ENCODE data around the gene OAS3.

OAS3 gene

GRCh38 chr12:112937741-112938719, at the start of gene OAS3 (continued):
- TF ChIP-seq ZNF791 (tag by site-specific recombination; IDR thresholded peaks at IDR 0.05) (no peak), ZSCAN30 (tag by site-specific recombination; IDR thresholded peaks at IDR 0.05) (no peak), ZEB2 (tag by site-specific recombination; IDR thresholded peaks at IDR 0.05) (no peak), BCL11A (tag by site-specific recombination; IDR thresholded peaks at IDR 0.05; ENCODE audit: low read depth) (peak; percentile 38; the same call in 1 of the 2 replicates), ZBTB17 (tag by site-specific recombination; IDR thresholded peaks at IDR 0.05) (0 out of 2 replicates have a peak, but pooled peaks have one; percentile 22), ZNF341 (tag by site-specific recombination; IDR thresholded peaks at IDR 0.05; ENCODE audit: low read depth) (0 out of 2 replicates have a peak, but pooled peaks have one; percentile 15), ZNF19 (tag by site-specific recombination; IDR thresholded peaks at IDR 0.05; ENCODE audit: low read depth) (no peak), ZNF214 (tag by site-specific recombination; IDR thresholded peaks at IDR 0.05; ENCODE audit: borderline replicate concordance) (no peak), WT1 (tag by site-specific recombination; IDR thresholded peaks at IDR 0.05) (no peak)

GRCh38 chr12:112891093-112892024, 46.9 kb upstream of the OAS3 start:
- no peaks in the 10 kb centered on the region for H3K9me3 ChIP-seq (ENCODE audit: control insufficient read depth, insufficient read depth, low read depth, low read length)
- TF ChIP-seq ZNF449 (tag by site-specific recombination; IDR thresholded peaks at IDR 0.05) (no peak), KLF16 (tag by site-specific recombination; IDR thresholded peaks at IDR 0.05) (no peak), ZNF626 (tag by site-specific recombination; IDR thresholded peaks at IDR 0.05) (no peak), SALL2 (tag by site-specific recombination; IDR thresholded peaks at IDR 0.05; ENCODE audit: borderline replicate concordance) (no peak), ZNF354C (tag by site-specific recombination; IDR thresholded peaks at IDR 0.05; ENCODE audit: borderline replicate concordance, low read depth) (no peak), ZNF544 (tag by site-specific recombination; IDR thresholded peaks at IDR 0.05) (no peak), PATZ1 (tag by site-specific recombination; IDR thresholded peaks at IDR 0.05) (no peak), ZBTB48 (tag by site-specific recombination; IDR thresholded peaks at IDR 0.05) (no peak), BCL11B (tag by site-specific recombination; IDR thresholded peaks at IDR 0.05; ENCODE audit: low read depth) (no peak), ZNF837 (tag by site-specific recombination; IDR thresholded peaks at IDR 0.05) (no peak), EGR2 (tag by site-specific recombination; IDR thresholded peaks at IDR 0.05; ENCODE audit: low read depth) (no peak), ZXDB (tag by site-specific recombination; IDR thresholded peaks at IDR 0.05) (no peak), ZSCAN18 (tag by site-specific recombination; IDR thresholded peaks at IDR 0.05) (no peak), ZNF704 (tag by site-specific recombination; IDR thresholded peaks at IDR 0.05) (no peak), ZBTB10 (tag by site-specific recombination; IDR thresholded peaks at IDR 0.05) (no peak)
- ChIA-PET CTCF (interaction anchor here (0.6 kb wide), 1 partner anchor 218 kb away, joined by 3 read pairs; no protein-coding TSS in a partner anchor), POLR2A (no interaction called here)
- no peaks in the 10 kb centered on the region for H3K4me1 ChIP-seq (ENCODE audit: control insufficient read depth, insufficient read depth, low read length)
- no peak overlapping the region for H3K27ac ChIP-seq (ENCODE audit: extremely low read depth, low read depth, low read length)
- H3K36me3 ChIP-seq (ENCODE audit: control insufficient read depth in 2 of 2, insufficient read depth in 1 of 2, low read length in 2 of 2), result no peaks in the 10 kb centered on the region
- H3K4me3 ChIP-seq (ENCODE audit: low read depth, low read length), result no peak overlapping the region
